Measurements from ENCODE around the gene PANK4.

PANK4 gene

GRCh38 chr1:2506007-2506860 is 20.2 kb downstream of the PANK4 start:
- H3K4me3 ChIP-seq (ENCODE audit: low read depth, low read length): no peak overlapping the region
- POLR2A ChIA-PET: no interaction called here
- no peak for DNase-seq (ENCODE audit: low read depth, low spot score)
- CTCF ChIA-PET: interaction anchor here (1.4 kb wide), 1 partner anchor 17 kb away, joined by 3 read pairs; no protein-coding TSS in a partner anchor
- TF ChIP-seq, protein P1, sequence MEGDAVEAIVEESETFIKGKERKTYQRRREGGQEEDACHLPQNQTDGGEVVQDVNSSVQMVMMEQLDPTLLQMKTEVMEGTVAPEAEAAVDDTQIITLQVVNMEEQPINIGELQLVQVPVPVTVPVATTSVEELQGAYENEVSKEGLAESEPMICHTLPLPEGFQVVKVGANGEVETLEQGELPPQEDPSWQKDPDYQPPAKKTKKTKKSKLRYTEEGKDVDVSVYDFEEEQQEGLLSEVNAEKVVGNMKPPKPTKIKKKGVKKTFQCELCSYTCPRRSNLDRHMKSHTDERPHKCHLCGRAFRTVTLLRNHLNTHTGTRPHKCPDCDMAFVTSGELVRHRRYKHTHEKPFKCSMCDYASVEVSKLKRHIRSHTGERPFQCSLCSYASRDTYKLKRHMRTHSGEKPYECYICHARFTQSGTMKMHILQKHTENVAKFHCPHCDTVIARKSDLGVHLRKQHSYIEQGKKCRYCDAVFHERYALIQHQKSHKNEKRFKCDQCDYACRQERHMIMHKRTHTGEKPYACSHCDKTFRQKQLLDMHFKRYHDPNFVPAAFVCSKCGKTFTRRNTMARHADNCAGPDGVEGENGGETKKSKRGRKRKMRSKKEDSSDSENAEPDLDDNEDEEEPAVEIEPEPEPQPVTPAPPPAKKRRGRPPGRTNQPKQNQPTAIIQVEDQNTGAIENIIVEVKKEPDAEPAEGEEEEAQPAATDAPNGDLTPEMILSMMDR (IDR thresholded peaks at IDR 0.05; ENCODE audit: insufficient read depth, low read length, missing control alignments): no peak

GRCh38 chr1:2505461-2505994 is 20.9 kb downstream of the PANK4 start:
- POLR2A ChIA-PET: no interaction called here
- TF ChIP-seq, protein P1 (IDR thresholded peaks at IDR 0.05; ENCODE audit: insufficient read depth, low read length, missing control alignments): no peak
- DNase-seq (ENCODE audit: low read depth, low spot score): no peak
- no peak overlapping the region for H3K4me3 ChIP-seq (ENCODE audit: low read depth, low read length)
- CTCF ChIA-PET: no interaction called here

GRCh38 chr1:2504949-2505272 is 21.5 kb downstream of the PANK4 start:
- ChIA-PET POLR2A (no interaction called here), CTCF (no interaction called here)
- no peak overlapping the region for H3K4me3 ChIP-seq (ENCODE audit: low read depth, low read length)

DNA sequence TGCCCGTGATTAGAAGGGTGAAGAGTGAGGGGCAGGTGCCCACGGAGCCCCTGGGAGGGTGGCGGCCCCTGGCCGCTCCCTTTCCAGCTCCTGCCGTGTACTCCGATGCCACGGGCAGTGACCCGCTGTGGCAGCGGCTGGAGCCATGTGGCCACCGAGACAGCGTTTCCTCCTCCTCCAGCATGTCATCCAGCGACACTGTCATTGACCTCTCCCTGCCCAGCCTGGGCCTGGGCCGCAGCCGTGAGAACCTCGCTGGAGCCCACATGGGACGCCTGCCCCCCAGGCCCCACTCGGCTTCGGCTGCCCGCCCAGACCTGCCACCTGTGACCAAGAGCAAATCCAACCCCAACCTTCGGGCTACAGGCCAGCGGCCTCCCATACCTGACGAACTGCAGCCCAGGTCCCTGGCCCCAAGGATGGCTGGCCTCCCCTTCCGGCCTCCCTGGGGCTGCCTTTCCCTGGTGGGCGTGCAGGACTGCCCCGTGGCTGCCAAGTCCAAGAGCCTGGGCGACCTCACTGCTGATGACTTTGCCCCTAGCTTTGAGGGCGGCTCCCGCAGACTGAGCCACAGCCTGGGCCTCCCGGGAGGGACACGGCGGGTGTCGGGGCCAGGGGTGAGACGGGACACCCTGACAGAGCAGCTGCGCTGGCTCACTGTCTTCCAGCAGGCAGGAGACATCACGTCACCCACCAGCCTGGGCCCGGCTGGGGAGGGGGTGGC is 22.0 kb downstream of the PANK4 start:
- no peak overlapping the region for H3K4me3 ChIP-seq (ENCODE audit: low read depth, low read length)
- TF ChIP-seq, protein P1 (IDR thresholded peaks at IDR 0.05; ENCODE audit: insufficient read depth, low read length, missing control alignments): no peak
- DNase-seq (ENCODE audit: low read depth, low spot score): no peak
- POLR2A ChIA-PET: no interaction called here
- CTCF ChIA-PET: no interaction called here

More at GRCh38 chr1:2504949-2505272, 21.5 kb downstream of the PANK4 start:
- TF ChIP-seq, protein P1 (IDR thresholded peaks at IDR 0.05; ENCODE audit: insufficient read depth, low read length, missing control alignments): no peak
- DNase-seq (ENCODE audit: low read depth, low spot score): no peak

DNA sequence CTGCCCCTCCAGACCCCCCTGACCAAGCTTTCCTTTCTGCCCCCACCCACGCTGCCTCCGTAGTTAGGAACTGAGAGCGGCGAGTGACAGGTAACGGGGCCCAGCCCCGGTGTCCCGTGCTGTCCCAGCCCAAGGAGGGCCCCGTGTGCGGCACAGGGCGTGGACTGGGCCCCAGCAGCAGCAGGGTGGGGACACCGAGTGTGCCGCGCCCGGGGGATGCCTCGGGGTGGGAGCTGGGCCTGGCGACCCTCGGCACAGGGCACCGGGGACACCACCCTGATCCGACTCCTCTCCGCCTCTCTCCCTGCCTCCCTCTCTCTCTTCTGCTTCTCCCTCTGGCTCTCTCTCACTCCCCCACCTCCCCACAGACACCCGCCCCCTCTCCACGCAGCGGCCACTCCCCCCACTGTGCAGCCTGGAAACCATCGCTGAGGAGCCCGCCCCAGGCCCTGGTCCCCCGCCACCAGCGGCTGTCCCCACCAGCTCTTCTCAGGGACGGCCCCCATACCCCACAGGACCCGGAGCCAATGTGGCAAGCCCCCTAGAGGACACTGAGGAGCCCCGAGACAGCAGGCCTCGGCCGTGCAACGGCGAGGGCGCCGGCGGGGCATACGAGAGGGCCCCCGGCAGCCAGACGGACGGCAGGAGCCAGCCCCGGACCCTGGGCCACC is 22.7 kb downstream of the PANK4 start:
- ChIA-PET POLR2A (no interaction called here), CTCF (no interaction called here)
- DNase-seq (ENCODE audit: low read depth, low spot score): no peak
- TF ChIP-seq, protein P1 (IDR thresholded peaks at IDR 0.05; ENCODE audit: insufficient read depth, low read length, missing control alignments): no peak
- no peak overlapping the region for H3K4me3 ChIP-seq (ENCODE audit: low read depth, low read length)
